ENCODE data around the gene COPE. TPM values are rescaled to one million over a fixed set of nuclear protein-coding genes. Genes with fewer than 3 reads are reported as not detected.
A peak's percentile ranks its signal among the peaks of the same experiment; 100 is the strongest.

Gene COPE
- total RNA-seq, 4 donors from 2014 or later, result 112 to 223 (median 208) TPM

DNA sequence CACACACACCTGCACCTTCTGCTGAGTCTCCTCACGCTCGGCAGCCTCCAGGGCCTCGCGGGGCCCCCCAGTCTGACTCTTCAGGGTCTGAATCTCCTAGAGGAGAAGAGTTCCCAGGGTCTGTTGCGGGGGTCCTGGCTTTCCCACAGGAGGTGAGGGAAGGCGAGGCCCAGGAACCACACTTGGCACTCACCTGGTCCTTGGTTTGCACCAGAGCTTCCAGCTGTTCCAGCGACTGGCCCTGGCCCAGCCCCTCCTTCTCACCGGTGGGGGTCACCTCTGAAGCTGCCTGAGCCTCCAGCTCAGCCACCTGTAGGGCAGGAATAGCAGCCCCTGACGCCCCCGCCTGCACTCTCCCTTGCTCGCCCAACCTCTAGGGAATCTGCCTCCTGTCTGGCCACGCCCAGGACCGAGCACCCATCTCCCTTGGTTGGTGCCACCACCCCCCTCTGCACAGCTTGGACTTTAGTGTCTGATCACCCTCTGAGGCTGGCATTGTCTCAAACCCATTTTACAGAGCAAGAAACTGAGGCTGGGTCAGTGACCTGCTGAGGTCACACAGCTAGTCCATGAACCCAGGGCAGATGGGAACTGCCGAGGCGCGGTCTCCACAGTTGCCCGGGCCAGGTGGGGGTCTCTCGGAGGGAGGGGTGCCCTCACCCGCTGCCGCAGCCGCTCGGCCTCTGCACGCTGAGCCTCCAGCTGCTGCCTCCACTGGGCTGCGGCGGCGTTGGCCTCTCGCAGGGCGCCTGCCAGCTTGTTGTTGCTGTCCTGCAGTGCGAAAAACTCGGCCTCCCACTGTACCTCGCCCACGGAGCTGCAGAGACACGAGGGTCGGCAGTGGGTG lies 12.4 kb upstream of the COPE start:
- WGBS, result 81% methylated on average over 8 of the region's 34 CpGs
- no peak overlapping the region for H3K4me3 ChIP-seq
- H3K27ac ChIP-seq, result no peak overlapping the region

DNA sequence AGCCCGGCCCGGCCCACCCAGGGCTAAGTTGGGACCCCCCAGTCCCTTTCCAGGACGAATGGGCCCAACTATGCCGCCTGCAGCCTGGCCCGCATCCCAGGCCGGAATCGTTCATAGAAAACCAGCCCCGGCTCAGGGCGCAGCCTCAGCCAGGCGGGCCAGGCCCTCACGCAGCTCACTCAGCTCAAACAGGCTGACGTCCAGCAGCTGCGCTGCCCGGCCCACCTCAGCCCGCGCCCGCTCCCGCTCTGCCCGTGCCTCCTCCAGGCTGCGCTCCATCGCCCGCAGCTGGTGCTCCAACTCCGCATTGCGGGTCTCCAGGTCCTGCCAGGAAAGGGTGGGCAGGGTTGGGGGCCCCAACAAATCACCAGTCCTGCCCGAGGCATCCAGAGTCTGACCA lies 10.1 kb upstream of the COPE start:
- TF ChIP-seq POLR2AphosphoS5 (IDR thresholded peaks at IDR 0.05) (no peak), POLR2A (IDR thresholded peaks at IDR 0.05) (no peak), EP300 (IDR thresholded peaks at IDR 0.05) (no peak)
- TF ChIP-seq, protein P1, sequence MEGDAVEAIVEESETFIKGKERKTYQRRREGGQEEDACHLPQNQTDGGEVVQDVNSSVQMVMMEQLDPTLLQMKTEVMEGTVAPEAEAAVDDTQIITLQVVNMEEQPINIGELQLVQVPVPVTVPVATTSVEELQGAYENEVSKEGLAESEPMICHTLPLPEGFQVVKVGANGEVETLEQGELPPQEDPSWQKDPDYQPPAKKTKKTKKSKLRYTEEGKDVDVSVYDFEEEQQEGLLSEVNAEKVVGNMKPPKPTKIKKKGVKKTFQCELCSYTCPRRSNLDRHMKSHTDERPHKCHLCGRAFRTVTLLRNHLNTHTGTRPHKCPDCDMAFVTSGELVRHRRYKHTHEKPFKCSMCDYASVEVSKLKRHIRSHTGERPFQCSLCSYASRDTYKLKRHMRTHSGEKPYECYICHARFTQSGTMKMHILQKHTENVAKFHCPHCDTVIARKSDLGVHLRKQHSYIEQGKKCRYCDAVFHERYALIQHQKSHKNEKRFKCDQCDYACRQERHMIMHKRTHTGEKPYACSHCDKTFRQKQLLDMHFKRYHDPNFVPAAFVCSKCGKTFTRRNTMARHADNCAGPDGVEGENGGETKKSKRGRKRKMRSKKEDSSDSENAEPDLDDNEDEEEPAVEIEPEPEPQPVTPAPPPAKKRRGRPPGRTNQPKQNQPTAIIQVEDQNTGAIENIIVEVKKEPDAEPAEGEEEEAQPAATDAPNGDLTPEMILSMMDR (IDR thresholded peaks at IDR 0.05), result no peak
- 90% methylated on average over 17 of the region's 25 CpGs for WGBS
- Histone ChIP-seq H3K4me3 (no peak overlapping the region), H3K27me3 (no peaks in the 10 kb centered on the region), H3K4me1 (peaks cover 10% of the 10 kb centered on the region), H3K36me3 (peaks cover 77% of the 10 kb centered on the region), H3K9me3 (no peaks in the 10 kb centered on the region), H3K27ac (no peak overlapping the region)
- DNase-seq (ENCODE audit: low spot score in 2 of 2), result no peak

More for the DNA sequence above, 12.4 kb upstream of the COPE start:
- H3K4me1 ChIP-seq, result peaks cover 10% of the 10 kb centered on the region
- TF ChIP-seq POLR2AphosphoS5 (IDR thresholded peaks at IDR 0.05) (no peak), POLR2A (IDR thresholded peaks at IDR 0.05) (no peak), EP300 (IDR thresholded peaks at IDR 0.05) (no peak)
- TF ChIP-seq, protein P1 (IDR thresholded peaks at IDR 0.05), result no peak
- no peak for DNase-seq (ENCODE audit: low spot score in 2 of 2)
- no peaks in the 10 kb centered on the region for H3K9me3 ChIP-seq
- H3K27me3 ChIP-seq, result no peaks in the 10 kb centered on the region
- H3K36me3 ChIP-seq, result peaks cover 64% of the 10 kb centered on the region

DNA sequence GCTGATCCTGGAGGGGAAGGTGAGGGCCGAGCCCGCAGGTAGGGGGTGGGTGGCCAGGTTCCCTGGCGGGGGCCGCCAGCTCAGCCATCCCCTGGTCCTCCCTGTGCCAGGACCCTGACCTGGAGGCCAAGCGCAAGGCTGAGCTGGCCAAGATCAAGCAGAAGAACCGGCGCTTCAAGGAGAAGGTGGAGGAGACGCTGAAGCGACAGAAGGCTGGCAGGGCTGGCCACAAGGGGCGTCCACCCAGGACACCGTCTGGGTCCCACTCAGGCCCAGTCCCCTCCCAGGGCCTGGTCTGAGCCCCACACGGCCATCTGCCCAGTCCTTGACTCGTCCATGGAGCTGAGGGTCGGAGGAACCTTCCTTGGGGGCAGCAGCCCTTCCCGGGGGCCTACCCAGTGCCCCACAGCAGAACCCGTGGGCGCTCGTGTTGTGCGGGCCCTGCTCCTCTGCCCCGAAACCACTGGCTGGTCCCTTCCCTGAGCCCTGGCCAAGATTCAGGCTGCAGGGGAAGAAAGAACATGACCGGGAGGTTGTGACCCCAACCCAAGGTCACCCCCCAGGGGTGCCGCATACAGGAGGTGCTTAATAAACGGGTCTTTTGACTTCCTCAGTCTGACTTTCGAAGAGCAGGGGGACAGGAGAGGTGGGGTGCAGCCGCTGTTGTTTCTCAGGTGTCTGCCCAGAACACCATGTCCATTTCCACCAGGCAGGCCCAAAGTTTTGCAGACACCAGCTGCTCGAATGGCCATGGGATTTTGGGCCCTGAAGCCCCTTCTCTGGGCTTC lies 9.0 kb upstream of the COPE start:
- TF ChIP-seq POLR2A (IDR thresholded peaks at IDR 0.05), result no peak
- TF ChIP-seq, protein P1 (IDR thresholded peaks at IDR 0.05), result no peak
- TF ChIP-seq POLR2AphosphoS5 (IDR thresholded peaks at IDR 0.05), result no peak
- no peak for TF ChIP-seq EP300 (IDR thresholded peaks at IDR 0.05)
- Histone ChIP-seq H3K27ac (no peak overlapping the region), H3K4me3 (no peak overlapping the region), H3K4me1 (peaks cover 10% of the 10 kb centered on the region), H3K9me3 (no peaks in the 10 kb centered on the region), H3K27me3 (no peaks in the 10 kb centered on the region), H3K36me3 (peaks cover 83% of the 10 kb centered on the region)
- WGBS, result 91% methylated on average over 11 of the region's 26 CpGs
- DNase-seq (ENCODE audit: low spot score in 2 of 2), result no peak

DNA sequence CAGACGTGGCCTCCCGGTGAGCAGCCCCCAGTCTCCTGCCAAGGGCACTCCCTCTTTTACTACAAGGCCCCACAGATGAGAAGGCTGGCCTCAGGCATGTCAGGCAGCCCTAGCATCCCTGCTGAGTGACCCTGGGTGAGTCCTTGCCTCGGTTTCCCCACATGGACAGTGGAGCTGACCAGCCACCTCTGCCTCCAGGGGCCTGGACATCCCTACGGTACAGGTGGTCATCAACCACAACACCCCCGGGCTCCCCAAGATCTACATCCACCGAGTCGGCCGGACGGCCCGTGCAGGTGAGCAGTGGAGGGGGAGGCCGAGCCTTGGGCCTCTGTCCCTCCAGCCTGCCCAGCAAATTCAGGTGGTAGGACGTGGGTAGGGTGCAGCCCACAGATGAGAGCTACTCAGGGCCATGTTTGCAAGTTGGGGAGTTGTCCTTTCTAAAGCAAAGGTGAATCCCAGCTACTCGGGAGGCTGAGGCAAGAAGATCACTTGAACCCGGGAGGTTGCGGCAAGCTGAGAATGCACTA lies 5.6 kb upstream of the COPE start:
- TF ChIP-seq, protein P1 (IDR thresholded peaks at IDR 0.05), result no peak
- TF ChIP-seq POLR2A (IDR thresholded peaks at IDR 0.05), result no peak
- no peak for TF ChIP-seq EP300 (IDR thresholded peaks at IDR 0.05)
- no peak for TF ChIP-seq POLR2AphosphoS5 (IDR thresholded peaks at IDR 0.05)
- Histone ChIP-seq H3K36me3 (peaks cover 87% of the 10 kb centered on the region), H3K27ac (no peak overlapping the region), H3K4me3 (no peak overlapping the region), H3K9me3 (no peaks in the 10 kb centered on the region), H3K4me1 (peaks cover 18% of the 10 kb centered on the region), H3K27me3 (no peaks in the 10 kb centered on the region)
- WGBS, result 95% methylated on average over 15 of the region's 15 CpGs
- DNase-seq (ENCODE audit: low spot score in 2 of 2), result peak; percentile 57 to 77

Data from suprapubic skin (tissue), 4 donors.